H1 (cell line): ENCODE data around the gene DHCR7. TPM values are rescaled to one million over a fixed set of nuclear protein-coding genes. Genes with fewer than 3 reads are reported as not detected.

Experiments used
- CTCF ChIA-PET: fragments of 300-600 bp; sonication (Branson Sonifier 250); formaldehyde crosslinking; loops from one replicate; lab custom pipeline; 2021; ENCODE audit not compliant: partially characterized antibody; lab: Charles Lee
- POLR2A ChIA-PET: fragments of 300-600 bp; sonication (Branson Sonifier 250); formaldehyde crosslinking; loops from one replicate; lab custom pipeline; 2021; ENCODE audit warnings: inconsistent platforms; ENCODE audit not compliant: partially characterized antibody; lab: Charles Lee
- DNase-seq, 2 experiments: peaks; one replicate each; pipeline versions ENCODE4 v3.0.0 to v3.0.0-alpha.2; 2010 to 2022; ENCODE audit warnings: low spot score in 2 of 2, low read depth in 1 of 2, mixed read lengths in 1 of 2
- FAIRE-seq: peaks from 2 replicates; lab custom pipeline; 2011; peaks lifted over from hg19 to GRCh38; lab: Jason Lieb, UNC
- H2AFZ ChIP-seq: 2 replicates; pipeline ENCODE4 v1.8.1; 2012; ENCODE audit warnings: low read length, inconsistent platforms
- H2AK5ac ChIP-seq: 2 replicates; pipeline ENCODE4 v1.6.1; 2013; ENCODE audit warnings: low read depth, low read length
- H2BK120ac ChIP-seq: replicated peaks from 2 replicates; pipeline ENCODE3; 2013; ENCODE audit warnings: low read depth, low read length, inconsistent platforms
- H2BK12ac ChIP-seq: 2 replicates; pipeline ENCODE4 v1.6.1; 2013; ENCODE audit warnings: low read depth, low read length
- H2BK15ac ChIP-seq: 2 replicates; pipeline ENCODE4 v1.6.1; 2013; ENCODE audit warnings: low read length
- H2BK20ac ChIP-seq: 2 replicates; pipeline ENCODE4 v1.6.1; 2013; ENCODE audit warnings: low read length
- H2BK5ac ChIP-seq: 2 replicates; pipeline ENCODE4 v1.6.1; 2013; ENCODE audit warnings: low read depth, low read length
- H3K14ac ChIP-seq: 2 replicates; pipeline ENCODE4 v1.6.1; 2013; ENCODE audit warnings: inconsistent platforms; ENCODE audit not compliant: insufficient read length
- H3K18ac ChIP-seq: 2 replicates; pipeline ENCODE4 v1.6.1; 2013; ENCODE audit warnings: low read length; ENCODE audit errors: extremely low read depth
- H3K23ac ChIP-seq: 2 replicates; pipeline ENCODE4 v1.6.1; 2013; ENCODE audit warnings: inconsistent platforms; ENCODE audit not compliant: insufficient read length
- H3K23me2 ChIP-seq: 2 replicates; pipeline ENCODE4 v1.6.1; 2013; ENCODE audit warnings: low read depth, low read length
- H3K27ac ChIP-seq: 2 replicates; pipeline ENCODE4 v1.6.1; 2011; ENCODE audit warnings: low read depth, low read length, inconsistent platforms
- H3K27me3 ChIP-seq, 4 experiments: replicated peaks in 1 of 4; 1 replicate in 1 of 4; 2 replicates in 3 of 4; pipeline versions ENCODE4 v1.6.1 to v1.8.1; 2011 to 2013; ENCODE audit warnings: low read length in 3 of 4, mild to moderate bottlenecking in 3 of 4, inconsistent platforms in 2 of 4, mixed read lengths in 2 of 4, moderate library complexity in 1 of 4; ENCODE audit not compliant: control insufficient read depth in 3 of 4, insufficient read depth in 3 of 4; ENCODE audit errors: extremely low read depth in 1 of 4
- H3K36me3 ChIP-seq, 4 experiments: 2 replicates each; pipeline versions ENCODE4 v1.6.1 to v1.8.1; 2011 to 2013; ENCODE audit warnings: mild to moderate bottlenecking in 4 of 4, low read length in 3 of 4, moderate library complexity in 2 of 4, control low read depth in 1 of 4, inconsistent platforms in 1 of 4; ENCODE audit not compliant: insufficient read depth in 4 of 4, control insufficient read depth in 2 of 4
- H3K4ac ChIP-seq: replicated peaks from 2 replicates; pipeline ENCODE3; 2013; ENCODE audit warnings: low read length, low read depth, mixed read lengths, inconsistent platforms; ENCODE audit not compliant: insufficient read length
- H3K4me1 ChIP-seq, 4 experiments: replicated peaks in 1 of 4; 1 replicate in 1 of 4; 2 replicates in 3 of 4; pipeline versions ENCODE4 v1.6.1 to v1.8.1; 2011 to 2013; ENCODE audit warnings: low read length in 3 of 4, inconsistent platforms in 2 of 4, mixed read lengths in 1 of 4; ENCODE audit not compliant: insufficient read depth in 4 of 4, control insufficient read depth in 3 of 4
- H3K4me2 ChIP-seq, 2 experiments: 2 replicates each; pipeline versions ENCODE4 v1.6.1 to v1.8.1; 2011 to 2013; ENCODE audit warnings: low read depth in 2 of 2, low read length in 2 of 2, control low read depth in 1 of 2, inconsistent platforms in 1 of 2, mild to moderate bottlenecking in 1 of 2; ENCODE audit not compliant: insufficient read depth in 1 of 2
- H3K4me3 ChIP-seq, 4 experiments: fragments of 200-600, 300-600 bp in 1 of 4; sonication (generic), shearing (Covaris generic), sonication (Bioruptor Twin) in 1 of 4; 2 replicates each; pipeline versions ENCODE4 v1.5.1 to v1.8.1; 2011 to 2016; ENCODE audit warnings: low read length in 4 of 4, low read depth in 3 of 4, control low read depth in 2 of 4, inconsistent platforms in 2 of 4, mild to moderate bottlenecking in 2 of 4, mixed read lengths in 1 of 4, moderate library complexity in 1 of 4; ENCODE audit not compliant: insufficient read depth in 2 of 4; ENCODE audit errors: extremely low read depth in 1 of 4
- H3K56ac ChIP-seq: replicated peaks from 2 replicates; pipeline ENCODE3; 2013; ENCODE audit warnings: low read depth, mild to moderate bottlenecking, mixed read lengths, low read length, inconsistent platforms; ENCODE audit not compliant: insufficient read length
- H3K79me1 ChIP-seq: 2 replicates; pipeline ENCODE4 v1.6.1; 2013; ENCODE audit warnings: low read depth, low read length, control low read depth
- H3K79me2 ChIP-seq, 2 experiments: 2 replicates each; pipeline versions ENCODE4 v1.6.1 to v1.8.1; 2012 to 2013; ENCODE audit warnings: low read length in 2 of 2, mild to moderate bottlenecking in 2 of 2, inconsistent platforms in 1 of 2; ENCODE audit not compliant: insufficient read depth in 2 of 2, control insufficient read depth in 1 of 2
- H3K9ac ChIP-seq, 4 experiments: replicated peaks in 1 of 4; 1 replicate in 1 of 4; 2 replicates in 3 of 4; pipeline versions ENCODE4 v1.6.1 to v1.8.1; 2011 to 2013; ENCODE audit warnings: low read depth in 3 of 4, low read length in 3 of 4, control low read depth in 2 of 4, mild to moderate bottlenecking in 2 of 4, moderate library complexity in 2 of 4, inconsistent platforms in 1 of 4; ENCODE audit errors: extremely low read depth in 1 of 4
- H3K9me3 ChIP-seq, 2 experiments: 2 replicates each; pipeline versions ENCODE4 v1.6.1 to v1.8.1; 2012 to 2013; ENCODE audit warnings: mild to moderate bottlenecking in 2 of 2, moderate library complexity in 2 of 2, control low read depth in 1 of 2, inconsistent platforms in 1 of 2, low read depth in 1 of 2, low read length in 1 of 2, mixed read lengths in 1 of 2; ENCODE audit not compliant: insufficient read depth in 2 of 2
- H4K20me1 ChIP-seq, 2 experiments: replicated peaks in 1 of 2; 2 replicates each; pipeline versions ENCODE3 to v1.8.1; 2011 to 2013; ENCODE audit warnings: inconsistent platforms in 2 of 2, low read length in 2 of 2, mild to moderate bottlenecking in 1 of 2; ENCODE audit not compliant: insufficient read depth in 2 of 2, control insufficient read depth in 1 of 2
- H4K5ac ChIP-seq: 2 replicates; pipeline ENCODE4 v1.6.1; 2013; ENCODE audit warnings: low read length, low read depth, mixed read lengths, inconsistent platforms; ENCODE audit not compliant: insufficient read length
- H4K8ac ChIP-seq: 2 replicates; pipeline ENCODE4 v1.8.0; 2013; ENCODE audit warnings: mild to moderate bottlenecking, moderate library complexity, low read length, inconsistent platforms; ENCODE audit not compliant: insufficient read depth; ENCODE audit errors: extremely low read depth
- H4K91ac ChIP-seq: replicated peaks from 2 replicates; pipeline ENCODE3; 2013; ENCODE audit warnings: low read length, mixed read lengths, inconsistent platforms; ENCODE audit not compliant: insufficient read length
- ASH2L ChIP-seq: fragments of 200-600, 300-600 bp; sonication (generic); IDR thresholded peaks from one replicate; pipeline ENCODE4 v1.7.1; 2017; ENCODE audit warnings: low read length
- ATF2 ChIP-seq: IDR thresholded peaks from 2 replicates; pipeline ENCODE4 v1.6.1; 2012; ENCODE audit warnings: low read length, inconsistent platforms
- CBX5 ChIP-seq: fragments of 300-800, 300-1000 bp; sonication (generic); IDR thresholded peaks from 2 replicates; pipeline ENCODE4 v1.7.1; 2016; ENCODE audit warnings: antibody characterized with exemption, low read length, low read depth
- CTBP2 ChIP-seq: IDR thresholded peaks from 2 replicates; pipeline ENCODE4 v1.7.0; 2011; ENCODE audit warnings: borderline replicate concordance, mild to moderate bottlenecking, moderate library complexity, mixed read lengths, low read length; ENCODE audit not compliant: insufficient read depth, insufficient read length
- JUND ChIP-seq: IDR thresholded peaks from 2 replicates; pipeline ENCODE4 v1.6.1; 2011; ENCODE audit warnings: mild to moderate bottlenecking, improper control_type of control experiment, low read length
- RAD21 ChIP-seq, 2 experiments: IDR thresholded peaks in 1 of 2; conservative IDR thresholded peaks in 1 of 2; 2 replicates each; pipeline ENCODE4 v1.6.1; 2011; ENCODE audit warnings: low read depth in 2 of 2, low read length in 2 of 2, improper control_type of control experiment in 1 of 2, inconsistent platforms in 1 of 2, mild to moderate bottlenecking in 1 of 2, moderate library complexity in 1 of 2
- SIX5 ChIP-seq: IDR thresholded peaks from 2 replicates; pipeline ENCODE4 v1.6.1; 2011; ENCODE audit warnings: mild to moderate bottlenecking, low read depth, low read length
- SP2 ChIP-seq: IDR thresholded peaks from 2 replicates; pipeline ENCODE4 v1.6.1; 2012; ENCODE audit warnings: mild to moderate bottlenecking, low read length, inconsistent platforms
- SP4 ChIP-seq: IDR thresholded peaks from 2 replicates; pipeline ENCODE4 v1.6.1; 2012; ENCODE audit warnings: low read length, inconsistent platforms
- TAF1 ChIP-seq: IDR thresholded peaks from 2 replicates; pipeline ENCODE4 v1.6.1; 2011; ENCODE audit warnings: mild to moderate bottlenecking, low read depth, low read length
- whole genome bisulfite sequencing, 2 experiments: shearing (Covaris generic) in 1 of 2; methylation state at CpG; one replicate each; pipeline versions ENCODE4 v1.1.6 to v1.1.7; 2013 to 2015; ENCODE audit warnings: low lambda C conversion rate in 2 of 2, mixed read lengths in 2 of 2, inconsistent platforms in 1 of 2, low coverage in 1 of 2, missing lambda C conversion rate in 1 of 2; ENCODE audit not compliant: insufficient replicate concordance in 2 of 2, insufficient coverage in 1 of 2, insufficient read length in 1 of 2; ENCODE audit errors: extremely low coverage in 1 of 2, missing lambda C conversion rate in 1 of 2; 5-methylcytosine and 5-hydroxymethylcytosine counted together
- polyA plus RNA-seq, 7 experiments: library from polyadenylated mRNA; depleted of rRNA in 3 of 7; stranded (reverse) in 5 of 7; unstranded in 2 of 7; fragments of >200 nt in 5 of 7; fragments of 200-250 nt in 2 of 7; gene quantifications; 1 replicate in 5 of 7; 2 replicates in 1 of 7; 4 replicates in 1 of 7; pipeline versions ENCODE4 v1.2.1 to v1.2.3, GENCODE V29; 2011 to 2013; ENCODE audit warnings: missing spikeins in 2 of 7, mixed read lengths in 2 of 7
- total RNA-seq: library from RNA; stranded (reverse); fragmentation: NEBNext Ultra II Directional; extraction: Animal tissue kit (Norgen Biotek cat#: 25700); gene quantifications from 2 replicates; pipeline ENCODE4 v1.2.1, GENCODE V29; 2021
- TF ChIP-seq, protein P1 (sequence below): IDR thresholded peaks from 2 replicates; pipeline ENCODE4 v1.6.1; 2012; ENCODE audit warnings: inconsistent platforms

DHCR7 gene
- total and polyA plus RNA-seq, 2 of the 8 experiments (the other 6 are each of a cell fraction or from before 2014, with no cell fraction given), result 144 to 157 TPM

DNA sequence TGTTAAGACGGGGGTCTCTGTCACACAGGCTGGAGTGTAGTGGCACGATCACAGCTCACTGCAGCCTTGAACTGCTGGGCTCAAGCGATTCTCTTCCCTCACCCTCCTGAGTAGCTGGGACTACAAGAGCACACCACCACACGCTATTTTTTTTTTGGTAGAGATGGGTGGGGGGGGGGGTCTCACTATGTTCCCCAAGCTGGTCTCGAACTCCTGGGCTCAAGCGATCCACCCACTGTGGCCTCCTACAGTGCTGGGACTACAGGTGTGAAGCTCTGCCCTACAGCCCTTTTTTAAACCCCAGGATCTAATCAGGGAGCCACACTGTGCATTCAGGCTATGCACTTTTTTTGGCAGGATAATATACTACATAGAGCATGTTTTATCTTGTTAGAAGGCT is 1.4 kb upstream of the DHCR7 start:
- Histone ChIP-seq H2BK120ac (no peak overlapping the region), H4K5ac (no peak overlapping the region), H3K23me2 (peaks cover 21% of the 10 kb centered on the region), H3K23ac (no peak overlapping the region), H3K4ac (no peak overlapping the region), H3K9me3 (no peaks in the 10 kb centered on the region), H3K79me1 (peaks cover 13% of the 10 kb centered on the region), H2AK5ac (no peak overlapping the region), H3K27ac (no peak overlapping the region), H2BK20ac (no peak overlapping the region), H2AFZ (no peak overlapping the region), H4K20me1 (peaks cover 0 to 15% of the 10 kb centered on the region in 2 experiments), H3K4me3 (peak overlapping the region; percentile 77 to 98 (median 91); a peak in 7 of 8 replicates), H2BK15ac (no peak overlapping the region), H2BK12ac (no peak overlapping the region), H3K9ac (no peak overlapping the region), H3K4me1 (peaks cover 3 to 19% (median 9%) of the 10 kb centered on the region in 4 experiments; a peak in 6 of 7 replicates), H3K18ac (no peak overlapping the region), H3K79me2 (peaks cover 0 to 57% of the 10 kb centered on the region in 2 experiments; a peak in 3 of 4 replicates), H3K36me3 (peaks cover 5 to 27% (median 12%) of the 10 kb centered on the region in 4 experiments; a peak in 7 of 8 replicates), H3K4me2 (peak overlapping the region; percentile 75 to 100), H4K8ac (no peak overlapping the region), H3K14ac (no peak overlapping the region), H4K91ac (no peak overlapping the region), H3K56ac (no peak overlapping the region), H3K27me3 (no peaks in the 10 kb centered on the region), H2BK5ac (no peak overlapping the region)
- CTCF ChIA-PET, result interaction anchor here (0.9 to 1.2 kb wide), 2 partner anchors 114 to 369 kb away, joined by 3 to 4 read pairs; no protein-coding TSS in a partner anchor
- WGBS, 2 experiments, result 24% methylated on average over 6 of the region's 6 CpGs; no CpG with 5 or more reads in 1 of the 2 experiments
- FAIRE-seq (no peak), DNase-seq (no peak)
- POLR2A ChIA-PET, result interaction anchor here (1.4 to 1.7 kb wide), 2 partner anchors 9 to 15 kb away, joined by 5 to 6 read pairs; no protein-coding TSS in a partner anchor
- TF ChIP-seq, protein P1, sequence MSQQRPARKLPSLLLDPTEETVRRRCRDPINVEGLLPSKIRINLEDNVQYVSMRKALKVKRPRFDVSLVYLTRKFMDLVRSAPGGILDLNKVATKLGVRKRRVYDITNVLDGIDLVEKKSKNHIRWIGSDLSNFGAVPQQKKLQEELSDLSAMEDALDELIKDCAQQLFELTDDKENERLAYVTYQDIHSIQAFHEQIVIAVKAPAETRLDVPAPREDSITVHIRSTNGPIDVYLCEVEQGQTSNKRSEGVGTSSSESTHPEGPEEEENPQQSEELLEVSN, result no peak
- TF ChIP-seq JUND (no peak), TAF1 (no peak), SIX5 (no peak), ASH2L (no peak), SP4 (no peak), RAD21 (IDR thresholded peaks at IDR 0.05 in 1 of 2, conservative IDR thresholded peaks at IDR 0.05 in 1 of 2; ENCODE audit: low read depth in 2 of 2, low read length in 2 of 2) (no peak), CTBP2 (no peak), SP2 (no peak), CBX5 (no peak), ATF2 (no peak)
